ENCODE measurements around the gene PSMB7.

PSMB7 gene

DNA sequence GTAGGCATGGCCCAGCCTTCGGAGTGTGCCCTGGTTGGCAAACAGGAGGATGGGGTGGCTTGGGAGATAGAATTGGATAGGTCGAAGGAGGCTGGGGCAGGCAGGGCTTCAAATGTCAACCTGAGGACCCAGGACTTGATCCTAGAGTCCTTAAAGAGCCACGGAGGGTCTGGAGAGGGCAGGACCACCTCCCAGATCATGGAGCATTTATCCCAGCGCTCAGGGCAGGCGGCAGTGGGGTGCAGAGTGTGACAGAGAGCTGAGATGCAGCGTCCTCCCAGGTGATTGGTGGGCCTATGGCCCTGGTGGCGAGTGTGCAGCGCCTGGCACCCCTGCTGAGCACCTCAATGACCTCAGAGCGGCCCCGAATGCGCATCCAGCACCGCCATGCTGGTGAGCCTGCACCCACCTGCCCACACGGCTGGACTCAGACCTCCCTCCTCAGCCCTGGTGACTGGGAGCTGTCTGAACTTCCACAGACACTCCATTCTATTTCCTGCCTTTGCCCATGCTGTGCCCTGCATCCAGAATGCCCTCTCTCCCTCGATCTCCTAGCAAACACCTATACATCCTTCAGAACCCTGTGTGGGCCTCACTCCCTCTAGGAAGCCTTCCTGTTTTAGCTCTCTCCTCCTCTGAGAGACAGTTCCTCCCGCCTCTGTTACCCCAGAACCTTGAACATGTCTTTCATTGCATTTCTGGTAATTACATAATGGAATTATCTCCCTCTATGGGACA is 41.3 kb upstream of the PSMB7 start:
- peaks cover under 1% of the 10 kb centered on the region; the same call in 1 of the 2 replicates for H3K27me3 ChIP-seq
- DNase-seq: no peak
- TF ChIP-seq, protein P1, sequence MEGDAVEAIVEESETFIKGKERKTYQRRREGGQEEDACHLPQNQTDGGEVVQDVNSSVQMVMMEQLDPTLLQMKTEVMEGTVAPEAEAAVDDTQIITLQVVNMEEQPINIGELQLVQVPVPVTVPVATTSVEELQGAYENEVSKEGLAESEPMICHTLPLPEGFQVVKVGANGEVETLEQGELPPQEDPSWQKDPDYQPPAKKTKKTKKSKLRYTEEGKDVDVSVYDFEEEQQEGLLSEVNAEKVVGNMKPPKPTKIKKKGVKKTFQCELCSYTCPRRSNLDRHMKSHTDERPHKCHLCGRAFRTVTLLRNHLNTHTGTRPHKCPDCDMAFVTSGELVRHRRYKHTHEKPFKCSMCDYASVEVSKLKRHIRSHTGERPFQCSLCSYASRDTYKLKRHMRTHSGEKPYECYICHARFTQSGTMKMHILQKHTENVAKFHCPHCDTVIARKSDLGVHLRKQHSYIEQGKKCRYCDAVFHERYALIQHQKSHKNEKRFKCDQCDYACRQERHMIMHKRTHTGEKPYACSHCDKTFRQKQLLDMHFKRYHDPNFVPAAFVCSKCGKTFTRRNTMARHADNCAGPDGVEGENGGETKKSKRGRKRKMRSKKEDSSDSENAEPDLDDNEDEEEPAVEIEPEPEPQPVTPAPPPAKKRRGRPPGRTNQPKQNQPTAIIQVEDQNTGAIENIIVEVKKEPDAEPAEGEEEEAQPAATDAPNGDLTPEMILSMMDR (IDR thresholded peaks at IDR 0.05; ENCODE audit: low read depth, low read length): no peak

GRCh38 chr9:124455820-124456219 is 40.6 kb upstream of the PSMB7 start:
- Histone ChIP-seq H3K9me3 (no peaks in the 10 kb centered on the region), H3K4me3 (ENCODE audit: low read depth, low read length) (no peak overlapping the region), H3K4me1 (no peaks in the 10 kb centered on the region), H3K36me3 (no peaks in the 10 kb centered on the region), H3K27me3 (peaks cover 8% of the 10 kb centered on the region)
- TF ChIP-seq, protein P1 (IDR thresholded peaks at IDR 0.05; ENCODE audit: low read depth, low read length): no peak
- DNase-seq: no peak

More for the DNA sequence above, 41.3 kb upstream of the PSMB7 start:
- Histone ChIP-seq H3K4me1 (no peaks in the 10 kb centered on the region), H3K4me3 (ENCODE audit: low read depth, low read length) (no peak overlapping the region), H3K36me3 (no peaks in the 10 kb centered on the region), H3K9me3 (no peaks in the 10 kb centered on the region)

DNA sequence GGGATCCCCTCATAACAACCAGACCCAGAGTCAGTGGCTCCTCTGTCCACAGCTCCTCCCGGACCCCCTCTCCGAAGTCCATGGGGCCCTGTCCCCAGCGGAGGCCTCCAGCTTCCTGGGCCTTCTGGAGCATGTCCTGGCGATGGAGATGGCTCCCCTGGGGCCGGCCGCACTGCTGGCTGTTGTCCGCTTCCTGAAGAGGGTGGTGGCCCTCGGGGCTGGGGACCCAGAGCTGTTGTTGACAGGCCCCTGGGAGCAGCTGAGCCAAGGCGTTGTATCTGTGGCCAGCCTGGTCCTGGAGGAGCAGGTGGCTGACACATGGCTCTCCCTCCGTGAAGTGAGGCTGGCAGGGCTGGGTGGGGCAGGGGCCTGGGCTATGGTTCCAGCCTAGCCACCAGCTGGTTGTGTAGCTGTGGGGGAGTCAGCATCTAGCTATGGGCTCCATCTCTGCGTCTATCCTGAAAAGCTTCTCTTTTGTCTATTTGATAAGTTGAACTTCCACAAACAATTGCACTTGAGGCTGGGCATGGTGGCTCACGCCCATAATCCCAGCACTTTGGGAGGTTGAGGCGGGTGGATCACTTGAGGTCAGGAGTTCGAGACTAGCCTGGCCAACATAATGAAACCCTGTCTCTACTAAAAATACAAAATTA is 39.7 kb upstream of the PSMB7 start:
- no peaks in the 10 kb centered on the region for H3K4me1 ChIP-seq
- DNase-seq: peak; percentile 41
- TF ChIP-seq, protein P1 (IDR thresholded peaks at IDR 0.05; ENCODE audit: low read depth, low read length): no peak
- no peak overlapping the region for H3K4me3 ChIP-seq (ENCODE audit: low read depth, low read length)
- H3K36me3 ChIP-seq: no peaks in the 10 kb centered on the region
- H3K9me3 ChIP-seq: no peaks in the 10 kb centered on the region
- H3K27me3 ChIP-seq: peaks cover 8% of the 10 kb centered on the region

GRCh38 chr9:124454296-124454695 is 39.1 kb upstream of the PSMB7 start:
- Histone ChIP-seq H3K27me3 (peaks cover 8% of the 10 kb centered on the region), H3K4me1 (no peaks in the 10 kb centered on the region), H3K4me3 (ENCODE audit: low read depth, low read length) (no peak overlapping the region), H3K36me3 (no peaks in the 10 kb centered on the region), H3K9me3 (no peaks in the 10 kb centered on the region)
- no peak for DNase-seq
- TF ChIP-seq, protein P1 (IDR thresholded peaks at IDR 0.05; ENCODE audit: low read depth, low read length): no peak

GRCh38 chr9:124453586-124454191 is 38.4 kb upstream of the PSMB7 start:
- H3K9me3 ChIP-seq: no peaks in the 10 kb centered on the region
- TF ChIP-seq, protein P1 (IDR thresholded peaks at IDR 0.05; ENCODE audit: low read depth, low read length): no peak
- no peak overlapping the region for H3K4me3 ChIP-seq (ENCODE audit: low read depth, low read length)
- H3K36me3 ChIP-seq: no peaks in the 10 kb centered on the region
- no peaks in the 10 kb centered on the region for H3K4me1 ChIP-seq
- peaks cover 8% of the 10 kb centered on the region for H3K27me3 ChIP-seq
- DNase-seq: no peak

Measured in BE2C (cell line).